Endothelial cell (in vitro differentiated cells): ENCODE results near the gene CAPN8. TPM values are rescaled to one million over a fixed set of nuclear protein-coding genes. Genes with fewer than 3 reads are reported as not detected.

Experiments used
- DNase-seq: peaks from one replicate; pipeline ENCODE4 v3.0.0; 2021; ENCODE audit warnings: low spot score
- H3K27ac Mint-ChIP-seq: one replicate; pipeline ENCODE4 v1.8.0; 2021; ENCODE audit warnings: mixed read lengths, inconsistent platforms; ENCODE audit not compliant: unreplicated experiment
- H3K27me3 Mint-ChIP-seq: one replicate; pipeline ENCODE4 v1.8.0; 2021; ENCODE audit warnings: mild to moderate bottlenecking, moderate library complexity, mixed read lengths, inconsistent platforms; ENCODE audit not compliant: unreplicated experiment
- H3K36me3 Mint-ChIP-seq: one replicate; pipeline ENCODE4 v1.8.0; 2021; ENCODE audit warnings: mild to moderate bottlenecking, low read depth, mixed read lengths, inconsistent platforms; ENCODE audit not compliant: unreplicated experiment
- H3K4me1 Mint-ChIP-seq: one replicate; pipeline ENCODE4 v1.8.0; 2021; ENCODE audit warnings: mild to moderate bottlenecking, mixed read lengths, inconsistent platforms; ENCODE audit not compliant: unreplicated experiment
- H3K4me3 Mint-ChIP-seq: one replicate; pipeline ENCODE4 v1.8.0; 2021; ENCODE audit warnings: mild to moderate bottlenecking, mixed read lengths, inconsistent platforms; ENCODE audit not compliant: unreplicated experiment
- H3K9me3 Mint-ChIP-seq: one replicate; pipeline ENCODE4 v1.8.0; 2021; ENCODE audit warnings: mixed read lengths, inconsistent platforms; ENCODE audit not compliant: unreplicated experiment
- CTCF ChIP-seq: fragments of 200-600 bp; sonication (generic); IDR thresholded peaks from one replicate; pipeline ENCODE4 v1.5.0; 2021; ENCODE audit warnings: antibody characterized with exemption; ENCODE audit not compliant: unreplicated experiment
- total RNA-seq: library from RNA; stranded (reverse); fragmentation: NEBNext Ultra II Directional; extraction: Animal tissue kit (Norgen Biotek cat#: 25700); gene quantifications from one replicate; pipeline ENCODE4 v1.2.1, GENCODE V29; 2021; ENCODE audit not compliant: unreplicated experiment

Gene CAPN8
- total RNA-seq, 1 donor from 2014 or later, result 0.13 TPM

GRCh38 chr1:223500560-223501425 lies 164.7 kb downstream of the CAPN8 start:
- no peak for DNase-seq
- no peak for TF ChIP-seq CTCF
- Mint-ChIP-seq H3K9me3 (no peaks in the 10 kb centered on the region), H3K36me3 (no peaks in the 10 kb centered on the region), H3K27ac (no peak overlapping the region), H3K4me3 (no peak overlapping the region), H3K4me1 (no peaks in the 10 kb centered on the region), H3K27me3 (peaks cover 14% of the 10 kb centered on the region)

- no peak for DNase-seq
- Mint-ChIP-seq H3K4me3 (no peak overlapping the region), H3K27ac (no peak overlapping the region), H3K36me3 (no peaks in the 10 kb centered on the region), H3K4me1 (no peaks in the 10 kb centered on the region), H3K27me3 (peaks cover 16% of the 10 kb centered on the region), H3K9me3 (no peaks in the 10 kb centered on the region)
- TF ChIP-seq CTCF, result no peak
These were observed 168.6 kb downstream of the CAPN8 start for GRCh38 chr1:223496883-223497282.

- H3K27ac Mint-ChIP-seq, result no peak overlapping the region
- no peak overlapping the region for H3K4me3 Mint-ChIP-seq
- no peaks in the 10 kb centered on the region for H3K36me3 Mint-ChIP-seq
These were observed 170.4 kb downstream of the CAPN8 start for GRCh38 chr1:223494926-223495645.

GRCh38 chr1:223492044-223492443 lies 173.5 kb downstream of the CAPN8 start:
- no peak overlapping the region for H3K27ac Mint-ChIP-seq
- TF ChIP-seq CTCF, result no peak

More at GRCh38 chr1:223494926-223495645, 170.4 kb downstream of the CAPN8 start:
- Mint-ChIP-seq H3K9me3 (no peaks in the 10 kb centered on the region), H3K4me1 (no peaks in the 10 kb centered on the region), H3K27me3 (peaks cover 16% of the 10 kb centered on the region)
- TF ChIP-seq CTCF, result no peak
- no peak for DNase-seq

More at GRCh38 chr1:223492044-223492443, 173.5 kb downstream of the CAPN8 start:
- Mint-ChIP-seq H3K4me1 (no peaks in the 10 kb centered on the region), H3K36me3 (no peaks in the 10 kb centered on the region), H3K27me3 (peaks cover 4% of the 10 kb centered on the region), H3K9me3 (no peaks in the 10 kb centered on the region), H3K4me3 (no peak overlapping the region)
- DNase-seq, result no peak

Other genes starting within 250 kb of the CAPN8 start
- 184 TPM for gene CAPN2, start 46.8 kb upstream of the CAPN8 start, total RNA-seq
- 42.0 TPM for gene TP53BP2, start 180.2 kb upstream of the CAPN8 start, total RNA-seq